Natural killer cell treated with Interleukin-12 subunit alpha and Interleukin-12 subunit beta and Interleukin-15 and Interleukin-18, amount 100 ng/mL, for 72 hours (primary cell): ENCODE data around the gene FBLN1. TPM values are rescaled to one million over a fixed set of nuclear protein-coding genes. Genes with fewer than 3 reads are reported as not detected.

ENCODE experiments used
- ATAC-seq, 2 donors: fragments of 150-1000 bp; cut with Tn5 transposase in 1 of 2; sonication (Bioruptor Pico), chemical (Tn5 transposase) in 1 of 2; 2 replicates each; pipeline ENCODE4 v1.10.0; 2021
- DNase-seq: peaks from one replicate; pipeline ENCODE4 v3.0.0; 2022; ENCODE audit warnings: low spot score
- H3K27ac Mint-ChIP-seq, 2 donors: 1 replicate in 1 of 2; 2 replicates in 1 of 2; pipeline ENCODE4 v1.8.0; 2022; ENCODE audit warnings: mixed read lengths in 2 of 2, mild to moderate bottlenecking in 1 of 2, moderate library complexity in 1 of 2
- H3K27me3 Mint-ChIP-seq, 2 donors: 1 replicate in 1 of 2; 2 replicates in 1 of 2; pipeline ENCODE4 v1.8.0; 2022; ENCODE audit warnings: mixed read lengths in 2 of 2
- H3K36me3 Mint-ChIP-seq: one replicate; pipeline ENCODE4 v1.8.0; 2022; ENCODE audit warnings: mixed read lengths
- H3K4me1 Mint-ChIP-seq, 2 donors: 1 replicate in 1 of 2; 2 replicates in 1 of 2; pipeline ENCODE4 v1.8.0; 2022; ENCODE audit warnings: low read depth in 2 of 2, mixed read lengths in 2 of 2, mild to moderate bottlenecking in 1 of 2
- H3K4me3 Mint-ChIP-seq: one replicate; pipeline ENCODE4 v1.8.0; 2022; ENCODE audit warnings: mixed read lengths
- H3K9me3 Mint-ChIP-seq: 2 replicates; pipeline ENCODE4 v1.8.0; 2022; ENCODE audit warnings: mixed read lengths
- total RNA-seq, 2 donors: library from RNA; stranded (reverse); gene quantifications; one replicate each; pipeline ENCODE4 v1.2.3, GENCODE V29; 2022

FBLN1 gene
- total RNA-seq, 2 donors from 2014 or later = not detected

- no peak for ATAC-seq
- Mint-ChIP-seq H3K4me3 (no peak overlapping the region), H3K4me1 (no peaks in the 10 kb centered on the region)
These were observed 33.2 kb upstream of the FBLN1 start for GRCh38 chr22:45469281-45470073.

GRCh38 chr22:45470871-45471270, 31.8 kb upstream of the FBLN1 start:
- ATAC-seq = no peak
- Mint-ChIP-seq H3K27ac (no peak overlapping the region), H3K27me3 (peaks cover 16 to 17% of the 10 kb centered on the region in 2 donors), H3K4me3 (no peak overlapping the region), H3K9me3 (no peaks in the 10 kb centered on the region), H3K36me3 (no peaks in the 10 kb centered on the region), H3K4me1 (no peaks in the 10 kb centered on the region)
- DNase-seq = no peak

More at GRCh38 chr22:45469281-45470073, 33.2 kb upstream of the FBLN1 start:
- peaks cover 12 to 20% of the 10 kb centered on the region in 2 donors for H3K27me3 Mint-ChIP-seq
- DNase-seq = no peak
- no peaks in the 10 kb centered on the region for H3K9me3 Mint-ChIP-seq
- H3K27ac Mint-ChIP-seq = no peak overlapping the region
- H3K36me3 Mint-ChIP-seq = no peaks in the 10 kb centered on the region

- ATAC-seq (no peak), DNase-seq (no peak)
- Mint-ChIP-seq H3K27ac (no peak overlapping the region), H3K36me3 (no peaks in the 10 kb centered on the region), H3K9me3 (no peaks in the 10 kb centered on the region), H3K4me3 (no peak overlapping the region), H3K4me1 (no peaks in the 10 kb centered on the region), H3K27me3 (peaks cover 16 to 23% of the 10 kb centered on the region in 2 donors)
These were observed 30.3 kb upstream of the FBLN1 start for GRCh38 chr22:45472426-45472825.

GRCh38 chr22:45473626-45474237, 29.0 kb upstream of the FBLN1 start:
- DNase-seq (no peak), ATAC-seq (no peak)
- Mint-ChIP-seq H3K27me3 (peaks cover 11 to 17% of the 10 kb centered on the region in 2 donors), H3K27ac (no peak overlapping the region), H3K9me3 (no peaks in the 10 kb centered on the region), H3K4me3 (no peak overlapping the region), H3K36me3 (no peaks in the 10 kb centered on the region), H3K4me1 (no peaks in the 10 kb centered on the region)

GRCh38 chr22:45475063-45475747, 27.5 kb upstream of the FBLN1 start:
- H3K27me3 Mint-ChIP-seq = peaks cover 11 to 19% of the 10 kb centered on the region in 2 donors
- no peak overlapping the region for H3K4me3 Mint-ChIP-seq
- H3K27ac Mint-ChIP-seq = no peak overlapping the region
- H3K36me3 Mint-ChIP-seq = no peaks in the 10 kb centered on the region
- H3K4me1 Mint-ChIP-seq = no peaks in the 10 kb centered on the region
- DNase-seq (peak; percentile 6), ATAC-seq (no peak)
- H3K9me3 Mint-ChIP-seq = no peaks in the 10 kb centered on the region

GRCh38 chr22:45475851-45476514, 26.7 kb upstream of the FBLN1 start:
- DNase-seq (peak; percentile 38), ATAC-seq (no peak)
- H3K27me3 Mint-ChIP-seq = peaks cover 14 to 27% of the 10 kb centered on the region in 2 donors
- no peaks in the 10 kb centered on the region for H3K36me3 Mint-ChIP-seq
- H3K9me3 Mint-ChIP-seq = no peaks in the 10 kb centered on the region
- no peak overlapping the region for H3K4me3 Mint-ChIP-seq
- no peaks in the 10 kb centered on the region for H3K4me1 Mint-ChIP-seq
- H3K27ac Mint-ChIP-seq = no peak overlapping the region

GRCh38 chr22:45476814-45477213, 25.9 kb upstream of the FBLN1 start:
- H3K27ac Mint-ChIP-seq = no peak overlapping the region
- no peaks in the 10 kb centered on the region for H3K36me3 Mint-ChIP-seq
- H3K9me3 Mint-ChIP-seq = no peaks in the 10 kb centered on the region
- no peaks in the 10 kb centered on the region for H3K4me1 Mint-ChIP-seq
- H3K4me3 Mint-ChIP-seq = no peak overlapping the region
- no peak for ATAC-seq
- peaks cover 14 to 29% of the 10 kb centered on the region in 2 donors for H3K27me3 Mint-ChIP-seq
- peak; percentile 25 for DNase-seq

- ATAC-seq = no peak
- Mint-ChIP-seq H3K36me3 (no peaks in the 10 kb centered on the region), H3K4me1 (no peaks in the 10 kb centered on the region), H3K4me3 (no peak overlapping the region), H3K9me3 (no peaks in the 10 kb centered on the region), H3K27ac (no peak overlapping the region), H3K27me3 (peaks cover 17 to 29% of the 10 kb centered on the region in 2 donors)
- peak; percentile 44 for DNase-seq
These were observed 25.1 kb upstream of the FBLN1 start for GRCh38 chr22:45477366-45478107.

GRCh38 chr22:45478108-45478771, 24.4 kb upstream of the FBLN1 start:
- H3K4me1 Mint-ChIP-seq = no peaks in the 10 kb centered on the region
- ATAC-seq (no peak), DNase-seq (peak; percentile 20)
- no peaks in the 10 kb centered on the region for H3K9me3 Mint-ChIP-seq
- H3K27me3 Mint-ChIP-seq = peaks cover 18 to 29% of the 10 kb centered on the region in 2 donors
- H3K4me3 Mint-ChIP-seq = no peak overlapping the region
- H3K27ac Mint-ChIP-seq = no peak overlapping the region
- no peaks in the 10 kb centered on the region for H3K36me3 Mint-ChIP-seq

GRCh38 chr22:45480717-45481116, 22.0 kb upstream of the FBLN1 start:
- no peaks in the 10 kb centered on the region for H3K36me3 Mint-ChIP-seq
- no peak overlapping the region for H3K4me3 Mint-ChIP-seq
- no peak for ATAC-seq
- H3K27me3 Mint-ChIP-seq = peaks cover 15 to 31% of the 10 kb centered on the region in 2 donors
- no peaks in the 10 kb centered on the region for H3K4me1 Mint-ChIP-seq
- DNase-seq = no peak
- H3K9me3 Mint-ChIP-seq = no peaks in the 10 kb centered on the region
- H3K27ac Mint-ChIP-seq = no peak overlapping the region

GRCh38 chr22:45481661-45482060, 21.0 kb upstream of the FBLN1 start:
- DNase-seq (peak; percentile 6), ATAC-seq (no peak)
- no peaks in the 10 kb centered on the region for H3K4me1 Mint-ChIP-seq
- no peak overlapping the region for H3K4me3 Mint-ChIP-seq
- H3K27ac Mint-ChIP-seq = no peak overlapping the region
- H3K9me3 Mint-ChIP-seq = no peaks in the 10 kb centered on the region
- H3K36me3 Mint-ChIP-seq = no peaks in the 10 kb centered on the region
- H3K27me3 Mint-ChIP-seq = peaks cover 16 to 33% of the 10 kb centered on the region in 2 donors

- Mint-ChIP-seq H3K27me3 (peaks cover 16 to 31% of the 10 kb centered on the region in 2 donors), H3K9me3 (no peaks in the 10 kb centered on the region), H3K27ac (no peak overlapping the region)
These were observed 20.5 kb upstream of the FBLN1 start for GRCh38 chr22:45482169-45482568.

GRCh38 chr22:45483319-45483718, 19.4 kb upstream of the FBLN1 start:
- Mint-ChIP-seq H3K4me1 (no peaks in the 10 kb centered on the region), H3K36me3 (no peaks in the 10 kb centered on the region), H3K27ac (no peak overlapping the region), H3K4me3 (no peak overlapping the region), H3K27me3 (peaks cover 19 to 33% of the 10 kb centered on the region in 2 donors), H3K9me3 (no peaks in the 10 kb centered on the region)
- peak; percentile 32 for DNase-seq
- no peak for ATAC-seq

More at GRCh38 chr22:45482169-45482568, 20.5 kb upstream of the FBLN1 start:
- H3K36me3 Mint-ChIP-seq = no peaks in the 10 kb centered on the region
- no peaks in the 10 kb centered on the region for H3K4me1 Mint-ChIP-seq
- DNase-seq (peak; percentile 5), ATAC-seq (no peak)
- no peak overlapping the region for H3K4me3 Mint-ChIP-seq
